ENCODE data around the gene MDN1. TPM values are rescaled to one million over a fixed set of nuclear protein-coding genes. Genes with fewer than 3 reads are reported as not detected.

MDN1 gene
- total and polyA plus RNA-seq, 2 donors (not counting 1 experiment from before 2014, with no cell fraction given), result 16.5 to 59.5 TPM

- TF ChIP-seq EZH2 (IDR thresholded peaks at IDR 0.05; ENCODE audit: borderline replicate concordance, insufficient read depth, low read depth, low read length, poor library complexity, severe bottlenecking), result no peak
- CTCF ChIA-PET, result interaction anchor here (1.2 kb wide), 1 partner anchor 9 kb away, joined by 3 read pairs; no protein-coding TSS in a partner anchor
- whole genome bisulfite sequencing (ENCODE audit: insufficient coverage), result 28% methylated on average over 4 of the region's 15 CpGs
- Histone ChIP-seq H4K20me1 (ENCODE audit: control insufficient read depth, insufficient read depth, low read length, poor library complexity, severe bottlenecking) (peaks cover 8% of the 10 kb centered on the region), H3K79me2 (ENCODE audit: control insufficient read depth, insufficient read depth, low read length) (peaks cover 45% of the 10 kb centered on the region), H3K9ac (ENCODE audit: low read length) (peak overlapping the region; percentile 73), H3K4me3 (ENCODE audit: control extremely low read depth in 1 of 5, extremely low read depth in 1 of 5, insufficient read depth in 1 of 5, low read depth in 2 of 5, low read length in 4 of 5) (peak overlapping the region; percentile 63 to 87 (median 75)), H3K27ac (ENCODE audit: low read length in 2 of 2) (peak overlapping the region; percentile 55 to 72), H3K36me3 (replicated peaks in 1 of 2; ENCODE audit: control extremely low read depth in 1 of 2, control insufficient read depth in 1 of 2, extremely low read depth in 1 of 2, insufficient read depth in 2 of 2, low read length in 1 of 2) (peaks cover 0 to 8% of the 10 kb centered on the region in 2 experiments), H3K4me1 (ENCODE audit: control insufficient read depth in 2 of 2, insufficient read depth in 2 of 2, low read length in 2 of 2) (peaks cover 19 to 33% of the 10 kb centered on the region in 2 donors), H3K27me3 (replicated peaks in 1 of 4; ENCODE audit: control extremely low read depth in 1 of 4, control insufficient read depth in 3 of 4, insufficient read depth in 4 of 4, low read length in 3 of 4) (no peaks in the 10 kb centered on the region), H3K9me3 (ENCODE audit: control extremely low read depth in 1 of 3, control insufficient read depth in 2 of 3, insufficient read depth in 1 of 3, low read length in 2 of 3) (no peaks in the 10 kb centered on the region), H2AFZ (ENCODE audit: insufficient read depth, low read depth, low read length, poor library complexity, severe bottlenecking) (peak overlapping the region; percentile 89), H3K4me2 (replicated peaks; ENCODE audit: low read depth, low read length, poor library complexity, severe bottlenecking) (peak overlapping the region; percentile 90)
- H3K27me3 Mint-ChIP-seq, result no peaks in the 10 kb centered on the region
- intact Hi-C loops (cut with micrococcal nuclease), result no loop called here
- no peak for ATAC-seq (ENCODE audit: low read depth)
- no peak for DNase-seq
- POLR2A ChIA-PET, result interaction anchor here (0.7 to 2.2 kb wide), 2 partner anchors 11 to 15 kb away, joined by 4 to 34 read pairs; partner anchors contain the start of gene MDN1
- no peaks in the 10 kb centered on the region for H3K9me3 Mint-ChIP-seq (ENCODE audit: insufficient read depth)
- peaks cover 34% of the 10 kb centered on the region for H3K4me1 Mint-ChIP-seq
- H3K27ac Mint-ChIP-seq, result peak overlapping the region; percentile 23
- peak overlapping the region; percentile 99 for H3K4me3 Mint-ChIP-seq
Observed at GRCh38 chr6:89830170-89830809, 10.7 kb upstream of the MDN1 start.

GRCh38 chr6:89829472-89830169, 10.0 kb upstream of the MDN1 start, which contains the start of gene CASP8AP2:
Gene CASP8AP2 (plus strand): TSS chr6:89829880.
- H3K27ac Mint-ChIP-seq, result peak within 1 kb of the TSS; percentile 95
- H3K27me3 Mint-ChIP-seq, result no peaks in the 10 kb centered on the region
- CTCF ChIA-PET, result interaction anchor here (0.6 to 2.4 kb wide), 8 partner anchors 9 to 695 kb away, joined by 3 to 22 read pairs (median 3); partner anchors contain the start of gene MDN1
- H3K4me3 Mint-ChIP-seq, result peak within 1 kb of the TSS; percentile 99
- peak; percentile 93 for ATAC-seq (ENCODE audit: low read depth)
- Histone ChIP-seq H3K4me1 (ENCODE audit: control insufficient read depth in 2 of 2, insufficient read depth in 2 of 2, low read length in 2 of 2) (peaks cover 13 to 26% of the 10 kb centered on the region in 2 donors), H3K79me2 (ENCODE audit: control insufficient read depth, insufficient read depth, low read length) (peaks cover 40% of the 10 kb centered on the region), H3K9ac (ENCODE audit: low read length) (peak within 1 kb of the TSS; percentile 73), H3K36me3 (replicated peaks in 1 of 2; ENCODE audit: control extremely low read depth in 1 of 2, control insufficient read depth in 1 of 2, extremely low read depth in 1 of 2, insufficient read depth in 2 of 2, low read length in 1 of 2) (peaks cover 0 to 8% of the 10 kb centered on the region in 2 experiments), H3K9me3 (ENCODE audit: control extremely low read depth in 1 of 3, control insufficient read depth in 2 of 3, insufficient read depth in 1 of 3, low read length in 2 of 3) (no peaks in the 10 kb centered on the region), H3K27ac (ENCODE audit: low read length in 2 of 2) (peak within 1 kb of the TSS; percentile 62 to 83), H2AFZ (ENCODE audit: insufficient read depth, low read depth, low read length, poor library complexity, severe bottlenecking) (peak within 1 kb of the TSS; percentile 100), H3K4me2 (replicated peaks; ENCODE audit: low read depth, low read length, poor library complexity, severe bottlenecking) (peak within 1 kb of the TSS; percentile 90), H3K4me3 (ENCODE audit: control extremely low read depth in 1 of 5, extremely low read depth in 1 of 5, insufficient read depth in 1 of 5, low read depth in 2 of 5, low read length in 4 of 5) (peak within 1 kb of the TSS; percentile 75 to 97 (median 79)), H4K20me1 (ENCODE audit: control insufficient read depth, insufficient read depth, low read length, poor library complexity, severe bottlenecking) (peaks cover 8% of the 10 kb centered on the region), H3K27me3 (replicated peaks in 1 of 4; ENCODE audit: control extremely low read depth in 1 of 4, control insufficient read depth in 3 of 4, insufficient read depth in 4 of 4, low read length in 3 of 4) (no peaks in the 10 kb centered on the region)
- WGBS (ENCODE audit: insufficient coverage), result under 1% methylated on average over 31 of the region's 41 CpGs
- TF ChIP-seq CTCF (IDR thresholded peaks at IDR 0.05) (no peak), EZH2 (IDR thresholded peaks at IDR 0.05; ENCODE audit: borderline replicate concordance, insufficient read depth, low read depth, low read length, poor library complexity, severe bottlenecking) (no peak)
- peaks cover 28% of the 10 kb centered on the region for H3K4me1 Mint-ChIP-seq
- POLR2A ChIA-PET, result interaction anchor here (0.5 to 2.2 kb wide), 5 partner anchors 10 to 539 kb away, joined by 3 to 34 read pairs (median 8); partner anchors contain the start of gene MDN1
- peak; percentile 98 for DNase-seq
- H3K9me3 Mint-ChIP-seq (ENCODE audit: insufficient read depth), result no peaks in the 10 kb centered on the region
- intact Hi-C loops (cut with micrococcal nuclease), result loop anchor here (1.0 to 10.0 kb wide), 12 partner anchors 10 to 867 kb away; partner anchors contain the start of genes BACH2, LYRM2, MAP3K7 and MDN1
